Astrocyte (in vitro differentiated cells and primary cell): ENCODE results near the gene ZNF593OS.

Experiments used
- EZH2 ChIP-seq: IDR thresholded peaks from 2 replicates; pipeline ENCODE4 v1.6.1; 2012; ENCODE audit warnings: mild to moderate bottlenecking, low read length, inconsistent platforms; ENCODE audit not compliant: insufficient read depth
- TF ChIP-seq, protein P1 (sequence below): IDR thresholded peaks from 2 replicates; pipeline ENCODE4 v1.5.1; 2011; ENCODE audit warnings: low read depth, mild to moderate bottlenecking, inconsistent platforms, low read length, moderate library complexity; ENCODE audit not compliant: insufficient read depth

DNA sequence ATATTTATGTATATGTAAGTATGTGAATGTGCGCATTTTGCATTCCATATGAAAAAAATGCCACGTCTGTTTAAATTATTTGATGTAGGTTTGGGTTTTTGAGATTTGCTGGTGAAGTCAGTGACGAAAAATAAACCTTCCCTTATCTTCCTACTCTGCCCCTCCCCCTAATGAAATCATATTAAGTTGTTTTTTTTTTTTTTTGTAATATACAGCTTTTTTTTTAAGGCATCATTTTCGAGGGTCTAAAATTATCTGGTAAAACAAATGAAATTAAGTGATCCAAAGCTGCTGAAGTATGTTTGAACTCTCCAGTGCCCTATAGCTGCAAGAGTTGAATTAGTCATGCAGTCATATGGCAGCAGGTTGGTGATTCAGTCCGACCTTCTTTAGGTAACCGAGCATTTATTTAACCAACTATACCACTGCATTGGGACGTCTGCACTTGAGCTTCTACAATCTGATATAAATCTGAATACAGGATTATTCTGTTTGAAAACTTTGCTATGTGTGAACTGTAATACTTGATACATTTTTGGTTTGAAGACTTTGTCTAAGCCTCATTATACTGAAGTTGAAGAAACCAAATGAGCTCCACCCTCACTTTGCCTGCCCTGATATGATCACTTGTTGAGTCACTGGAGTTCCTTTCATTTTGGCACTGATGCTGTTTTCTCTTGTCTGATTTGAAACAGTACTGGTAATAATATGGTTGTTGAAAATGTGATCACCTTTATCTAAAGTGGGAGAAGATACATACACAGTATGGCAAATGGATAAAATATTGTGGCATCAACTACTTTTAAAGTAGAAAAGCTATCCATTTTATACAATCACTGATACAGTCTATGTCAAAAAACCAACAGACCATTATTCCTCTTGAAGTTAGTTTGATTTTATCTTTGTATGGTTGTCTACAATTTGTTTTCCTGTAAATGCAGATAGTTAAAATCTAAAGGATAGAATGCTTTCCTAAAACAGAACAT lies 48.4 kb downstream of the ZNF593OS start:
- TF ChIP-seq, protein P1, sequence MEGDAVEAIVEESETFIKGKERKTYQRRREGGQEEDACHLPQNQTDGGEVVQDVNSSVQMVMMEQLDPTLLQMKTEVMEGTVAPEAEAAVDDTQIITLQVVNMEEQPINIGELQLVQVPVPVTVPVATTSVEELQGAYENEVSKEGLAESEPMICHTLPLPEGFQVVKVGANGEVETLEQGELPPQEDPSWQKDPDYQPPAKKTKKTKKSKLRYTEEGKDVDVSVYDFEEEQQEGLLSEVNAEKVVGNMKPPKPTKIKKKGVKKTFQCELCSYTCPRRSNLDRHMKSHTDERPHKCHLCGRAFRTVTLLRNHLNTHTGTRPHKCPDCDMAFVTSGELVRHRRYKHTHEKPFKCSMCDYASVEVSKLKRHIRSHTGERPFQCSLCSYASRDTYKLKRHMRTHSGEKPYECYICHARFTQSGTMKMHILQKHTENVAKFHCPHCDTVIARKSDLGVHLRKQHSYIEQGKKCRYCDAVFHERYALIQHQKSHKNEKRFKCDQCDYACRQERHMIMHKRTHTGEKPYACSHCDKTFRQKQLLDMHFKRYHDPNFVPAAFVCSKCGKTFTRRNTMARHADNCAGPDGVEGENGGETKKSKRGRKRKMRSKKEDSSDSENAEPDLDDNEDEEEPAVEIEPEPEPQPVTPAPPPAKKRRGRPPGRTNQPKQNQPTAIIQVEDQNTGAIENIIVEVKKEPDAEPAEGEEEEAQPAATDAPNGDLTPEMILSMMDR = no peak
- TF ChIP-seq EZH2 = no peak
